ENCODE data around the gene EFCC1. TPM values are rescaled to one million over a fixed set of nuclear protein-coding genes. Genes with fewer than 3 reads are reported as not detected.

Gene EFCC1
- total and polyA plus RNA-seq, 2 of the 13 experiments (the other 11 are each of a cell fraction or from before 2014, with no cell fraction given), result not detected

GRCh38 chr3:129026728-129027543 lies 25.8 kb downstream of the EFCC1 start (continued):
- TF ChIP-seq, protein P1, sequence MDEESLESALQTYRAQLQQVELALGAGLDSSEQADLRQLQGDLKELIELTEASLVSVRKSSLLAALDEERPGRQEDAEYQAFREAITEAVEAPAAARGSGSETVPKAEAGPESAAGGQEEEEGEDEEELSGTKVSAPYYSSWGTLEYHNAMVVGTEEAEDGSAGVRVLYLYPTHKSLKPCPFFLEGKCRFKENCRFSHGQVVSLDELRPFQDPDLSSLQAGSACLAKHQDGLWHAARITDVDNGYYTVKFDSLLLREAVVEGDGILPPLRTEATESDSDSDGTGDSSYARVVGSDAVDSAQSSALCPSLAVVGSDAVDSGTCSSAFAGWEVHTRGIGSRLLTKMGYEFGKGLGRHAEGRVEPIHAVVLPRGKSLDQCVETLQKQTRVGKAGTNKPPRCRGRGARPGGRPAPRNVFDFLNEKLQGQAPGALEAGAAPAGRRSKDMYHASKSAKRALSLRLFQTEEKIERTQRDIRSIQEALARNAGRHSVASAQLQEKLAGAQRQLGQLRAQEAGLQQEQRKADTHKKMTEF (CRISPR knock-in tag; IDR thresholded peaks at IDR 0.05), result peak; percentile 20; the same call in 1 of the 2 replicates
- TF ChIP-seq MATR3 (CRISPR knock-in tag; IDR thresholded peaks at IDR 0.05) (no peak), NFRKB (IDR thresholded peaks at IDR 0.05) (no peak), MAFF (IDR thresholded peaks at IDR 0.05; ENCODE audit: low read depth, low read length) (no peak), RARA (CRISPR knock-in tag; IDR thresholded peaks at IDR 0.05) (no peak), ELK4 (CRISPR knock-in tag; IDR thresholded peaks at IDR 0.05; ENCODE audit: borderline replicate concordance) (peak; percentile 32; the same call in 1 of the 2 replicates), PRDM4 (CRISPR knock-in tag; IDR thresholded peaks at IDR 0.05; ENCODE audit: borderline replicate concordance) (no peak), ZFP36L1 (CRISPR knock-in tag; IDR thresholded peaks at IDR 0.05) (no peak), ZNF614 (CRISPR knock-in tag; IDR thresholded peaks at IDR 0.05; ENCODE audit: borderline replicate concordance) (peak; percentile 36; the same call in 1 of the 2 replicates), GATAD1 (CRISPR knock-in tag; IDR thresholded peaks at IDR 0.05) (peak; percentile 39; the same call in 1 of the 2 replicates), KAT8 (CRISPR knock-in tag; IDR thresholded peaks at IDR 0.05) (peak; percentile 39; the same call in 1 of the 2 replicates), NR2F1 (CRISPR knock-in tag; IDR thresholded peaks at IDR 0.05) (no peak), YEATS4 (CRISPR knock-in tag; IDR thresholded peaks at IDR 0.05; ENCODE audit: borderline replicate concordance) (peak; percentile 37; the same call in 1 of the 2 replicates), KDM1A (CRISPR knock-in tag; IDR thresholded peaks at IDR 0.05) (no peak), TARDBP (CRISPR knock-in tag; IDR thresholded peaks at IDR 0.05) (0 out of 2 replicates have a peak, but pooled peaks have one; percentile 27), THRA (CRISPR knock-in tag; IDR thresholded peaks at IDR 0.05; ENCODE audit: borderline replicate concordance) (no peak), JARID2 (CRISPR knock-in tag; IDR thresholded peaks at IDR 0.05; ENCODE audit: insufficient replicate concordance) (no peak), ZNF652 (CRISPR knock-in tag; IDR thresholded peaks at IDR 0.05; ENCODE audit: borderline replicate concordance, low read depth) (no peak)
- TF ChIP-seq, protein P2, sequence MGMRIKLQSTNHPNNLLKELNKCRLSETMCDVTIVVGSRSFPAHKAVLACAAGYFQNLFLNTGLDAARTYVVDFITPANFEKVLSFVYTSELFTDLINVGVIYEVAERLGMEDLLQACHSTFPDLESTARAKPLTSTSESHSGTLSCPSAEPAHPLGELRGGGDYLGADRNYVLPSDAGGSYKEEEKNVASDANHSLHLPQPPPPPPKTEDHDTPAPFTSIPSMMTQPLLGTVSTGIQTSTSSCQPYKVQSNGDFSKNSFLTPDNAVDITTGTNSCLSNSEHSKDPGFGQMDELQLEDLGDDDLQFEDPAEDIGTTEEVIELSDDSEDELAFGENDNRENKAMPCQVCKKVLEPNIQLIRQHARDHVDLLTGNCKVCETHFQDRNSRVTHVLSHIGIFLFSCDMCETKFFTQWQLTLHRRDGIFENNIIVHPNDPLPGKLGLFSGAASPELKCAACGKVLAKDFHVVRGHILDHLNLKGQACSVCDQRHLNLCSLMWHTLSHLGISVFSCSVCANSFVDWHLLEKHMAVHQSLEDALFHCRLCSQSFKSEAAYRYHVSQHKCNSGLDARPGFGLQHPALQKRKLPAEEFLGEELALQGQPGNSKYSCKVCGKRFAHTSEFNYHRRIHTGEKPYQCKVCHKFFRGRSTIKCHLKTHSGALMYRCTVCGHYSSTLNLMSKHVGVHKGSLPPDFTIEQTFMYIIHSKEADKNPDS (CRISPR knock-in tag; IDR thresholded peaks at IDR 0.05), result no peak
- TF ChIP-seq, protein P3, sequence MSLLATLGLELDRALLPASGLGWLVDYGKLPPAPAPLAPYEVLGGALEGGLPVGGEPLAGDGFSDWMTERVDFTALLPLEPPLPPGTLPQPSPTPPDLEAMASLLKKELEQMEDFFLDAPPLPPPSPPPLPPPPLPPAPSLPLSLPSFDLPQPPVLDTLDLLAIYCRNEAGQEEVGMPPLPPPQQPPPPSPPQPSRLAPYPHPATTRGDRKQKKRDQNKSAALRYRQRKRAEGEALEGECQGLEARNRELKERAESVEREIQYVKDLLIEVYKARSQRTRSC (CRISPR knock-in tag; IDR thresholded peaks at IDR 0.05; ENCODE audit: low read depth), result no peak

All from HepG2 (cell line).